HG03159 (cell line): ENCODE data around the gene CEBPA.

Experiments used
- ATAC-seq: cut with Tn5 transposase; IDR thresholded peaks from one replicate; pipeline ENCODE4 v1.9.1; 2021; ENCODE audit warnings: mild to moderate bottlenecking, moderate library complexity; ENCODE audit not compliant: unreplicated experiment

Gene CEBPA

GRCh38 chr19:33302175-33302973 lies at the start of gene CEBPA:
Gene CEBPA, minus strand, starts transcription at chr19:33302534. Its CDS starts 120 bp downstream, at chr19:33302414.
- peak; percentile 89 for ATAC-seq

GRCh38 chr19:33350538-33351309 lies 48.4 kb upstream of the CEBPA start:
- no peak for ATAC-seq

DNA sequence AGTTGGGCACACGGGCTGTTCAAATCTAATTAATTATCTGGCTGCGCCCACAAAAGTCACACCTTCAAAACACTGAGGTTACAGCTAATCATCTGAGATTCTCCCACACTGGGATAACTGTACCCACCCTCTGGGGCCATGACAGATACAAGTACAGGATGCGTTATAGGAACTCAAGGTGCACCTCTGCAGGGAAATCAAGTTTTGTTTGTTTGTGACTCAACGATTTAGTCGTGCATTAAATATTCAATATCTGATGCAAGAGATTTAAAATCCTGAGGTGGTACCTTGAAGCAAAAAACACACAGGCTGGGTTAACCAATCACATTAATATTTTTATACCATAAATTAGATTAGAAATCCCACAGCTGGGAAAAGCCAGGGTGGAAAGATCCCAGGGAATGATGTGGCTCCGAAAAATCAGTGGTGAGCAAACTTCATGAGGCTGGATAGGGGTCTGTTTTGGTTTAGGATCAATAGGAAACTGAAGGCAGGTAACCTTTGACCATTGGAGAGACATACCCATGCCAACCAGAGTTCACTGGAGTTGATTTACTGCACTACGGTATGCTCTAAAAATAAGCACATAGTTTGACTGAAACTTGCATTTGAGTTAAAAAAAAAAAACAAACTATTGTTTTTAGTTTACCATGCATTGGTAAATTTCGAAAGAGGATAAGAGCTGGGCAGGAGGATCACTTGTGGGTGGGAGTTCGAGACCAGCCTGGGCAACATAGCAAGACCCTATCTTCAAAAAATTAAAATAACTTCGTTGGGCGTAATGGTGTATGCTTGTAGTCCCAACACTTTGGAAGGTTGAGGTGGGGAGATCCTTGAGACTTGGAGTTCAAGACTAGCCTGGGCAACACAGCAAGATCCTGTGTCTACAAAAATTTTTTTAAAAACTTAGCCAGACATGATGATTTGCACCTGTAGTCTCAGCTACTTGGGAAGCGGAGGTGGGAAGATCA lies 47.3 kb upstream of the CEBPA start:
- ATAC-seq: no peak

DNA sequence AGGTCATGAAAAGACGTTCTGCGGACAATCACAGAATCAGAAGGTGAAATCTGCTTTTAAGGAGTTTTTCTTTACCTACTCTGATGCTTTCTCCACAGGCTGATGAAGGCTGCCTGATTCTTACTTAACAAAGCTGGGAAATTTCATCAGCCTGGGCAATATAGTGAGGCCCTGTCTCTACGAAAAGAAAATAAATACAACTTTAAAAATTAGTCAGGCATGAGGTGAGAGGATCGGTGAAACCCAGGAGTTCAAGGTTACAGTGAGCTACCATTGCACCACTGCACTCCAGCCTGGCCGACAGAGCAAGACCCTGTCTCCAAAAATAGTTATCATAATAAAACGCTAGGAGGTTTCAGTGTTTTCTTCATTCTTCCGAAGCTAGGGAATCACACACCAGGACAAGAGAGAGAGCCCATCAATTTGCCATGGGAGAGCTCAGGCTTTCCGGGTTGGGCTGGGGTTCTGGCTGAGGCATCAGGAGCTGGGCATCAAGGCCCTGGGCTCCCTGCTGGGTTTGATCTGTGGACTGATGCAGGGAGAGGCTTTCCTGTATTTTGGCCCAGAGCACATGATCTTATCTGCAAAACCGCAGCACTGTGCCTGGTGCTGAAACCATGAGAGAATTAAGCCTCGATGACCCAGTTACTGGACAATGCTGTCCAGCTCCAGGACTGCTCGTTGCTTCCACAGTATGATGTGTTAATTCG lies 46.1 kb upstream of the CEBPA start:
- ATAC-seq: no peak

- no peak for ATAC-seq
Observed at GRCh38 chr19:33347300-33347699, 45.0 kb upstream of the CEBPA start.

DNA sequence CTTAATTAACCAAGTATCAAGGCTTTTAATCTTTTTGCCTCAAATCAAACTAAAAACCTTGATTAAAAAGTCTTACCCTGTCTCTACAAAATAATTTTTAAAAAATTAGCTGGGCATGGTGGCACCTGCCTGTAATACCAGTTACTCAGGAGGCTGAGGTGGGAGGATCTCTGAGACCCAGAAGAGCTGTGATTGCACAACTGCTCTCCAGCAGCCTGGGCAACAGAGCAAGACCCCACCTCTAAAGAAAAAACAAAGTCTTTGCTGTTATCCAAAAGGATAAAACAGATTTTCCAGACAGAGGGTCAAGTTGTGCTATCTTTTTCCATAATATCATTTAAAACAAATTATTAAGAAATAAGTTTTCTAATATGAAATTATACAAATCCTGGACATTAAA lies 44.3 kb upstream of the CEBPA start:
- no peak for ATAC-seq

- no peak for ATAC-seq
Observed at GRCh38 chr19:33345163-33345562, 42.8 kb upstream of the CEBPA start.

GRCh38 chr19:33344573-33344925 lies 42.2 kb upstream of the CEBPA start:
- ATAC-seq: no peak

GRCh38 chr19:33343859-33344572 lies 41.7 kb upstream of the CEBPA start:
- no peak for ATAC-seq

GRCh38 chr19:33343301-33343700 lies 41.0 kb upstream of the CEBPA start:
- no peak for ATAC-seq

DNA sequence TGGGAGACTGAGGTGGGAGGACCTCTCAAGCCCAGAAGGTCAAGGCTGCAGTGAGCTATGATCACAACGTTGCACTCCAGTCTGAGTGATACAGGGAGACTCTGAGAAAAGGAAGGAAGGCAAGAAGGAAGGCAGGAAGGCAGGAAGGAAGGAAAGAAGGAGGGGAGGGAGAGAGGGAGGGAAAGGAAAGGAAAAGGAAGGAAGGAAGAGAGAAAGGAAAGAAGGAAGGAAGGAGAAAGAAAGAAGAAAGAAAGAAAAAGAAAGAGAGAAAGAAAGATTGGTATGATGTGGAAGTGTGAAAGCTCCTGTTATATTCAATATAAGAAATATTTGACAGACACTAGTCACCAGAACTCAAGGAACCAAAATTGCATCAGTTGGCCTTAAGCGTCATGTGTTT lies 38.7 kb upstream of the CEBPA start:
- no peak for ATAC-seq

DNA sequence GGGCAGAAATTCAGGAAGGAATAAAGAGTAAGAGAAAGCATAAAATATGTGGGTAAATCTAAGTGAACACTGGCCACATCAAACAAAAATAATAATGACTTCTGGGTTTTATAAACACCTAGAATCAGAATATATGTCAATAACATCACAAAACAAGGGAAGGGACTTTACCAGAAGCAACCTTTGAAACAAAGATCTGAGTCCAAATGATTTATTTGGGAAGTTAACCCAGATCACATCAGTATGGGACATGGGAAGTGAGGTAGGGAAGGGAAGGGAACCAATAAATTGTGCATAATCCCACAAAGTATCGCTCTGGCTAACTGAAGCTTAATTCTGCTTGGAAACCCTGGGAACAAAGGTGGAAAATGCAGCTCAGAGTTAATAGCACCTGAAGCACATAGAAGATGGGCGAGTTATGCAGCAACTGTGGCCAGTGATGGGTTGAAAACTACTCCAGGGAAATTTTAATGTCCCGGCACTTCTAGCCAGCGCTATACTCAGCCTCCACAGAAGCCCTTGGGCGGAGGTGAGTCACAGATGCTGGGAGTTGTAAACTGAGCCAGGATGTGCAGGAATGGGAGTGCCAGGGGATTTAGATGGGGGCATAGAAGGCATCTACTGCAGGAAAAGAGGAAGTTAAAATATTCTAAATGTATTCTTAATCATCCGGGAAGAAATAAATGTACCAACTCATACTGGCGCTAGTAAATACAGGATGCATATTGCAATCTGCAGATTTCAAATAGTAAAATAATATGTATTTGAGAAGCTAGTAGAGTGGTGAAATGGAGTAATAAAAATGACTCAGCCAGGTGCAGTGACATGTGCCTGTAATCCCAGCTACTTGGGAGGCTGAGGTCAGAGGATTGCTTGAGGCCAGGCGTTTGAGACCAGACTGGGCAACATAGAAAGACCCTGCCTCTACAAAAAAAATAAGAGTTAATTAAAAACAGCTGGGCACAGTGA lies 37.0 kb upstream of the CEBPA start:
- ATAC-seq: no peak

DNA sequence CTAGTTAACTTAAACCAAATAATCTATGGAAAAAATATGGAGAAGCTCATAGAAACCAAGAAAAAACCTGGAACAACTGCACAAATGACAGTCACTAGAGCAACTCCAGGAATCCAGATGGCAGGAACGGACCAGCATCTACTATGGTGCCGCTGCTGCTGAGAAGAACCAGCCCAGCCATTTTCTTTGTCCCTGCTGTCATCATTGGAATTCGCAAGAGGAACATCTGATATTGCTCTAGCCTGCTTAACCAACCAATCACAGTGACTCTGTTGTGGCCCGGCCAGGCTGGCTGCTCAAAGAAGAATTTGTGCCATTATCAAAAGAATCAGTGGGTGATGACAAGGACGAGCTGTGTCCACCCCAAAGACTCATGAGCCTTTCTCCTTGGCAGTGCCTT lies 33.1 kb upstream of the CEBPA start:
- ATAC-seq: no peak

GRCh38 chr19:33334271-33334670 lies 31.9 kb upstream of the CEBPA start:
- ATAC-seq: no peak

GRCh38 chr19:33333642-33334041 lies 31.3 kb upstream of the CEBPA start:
- ATAC-seq: no peak

- no peak for ATAC-seq
Observed at GRCh38 chr19:33333151-33333550, 30.8 kb upstream of the CEBPA start.

DNA sequence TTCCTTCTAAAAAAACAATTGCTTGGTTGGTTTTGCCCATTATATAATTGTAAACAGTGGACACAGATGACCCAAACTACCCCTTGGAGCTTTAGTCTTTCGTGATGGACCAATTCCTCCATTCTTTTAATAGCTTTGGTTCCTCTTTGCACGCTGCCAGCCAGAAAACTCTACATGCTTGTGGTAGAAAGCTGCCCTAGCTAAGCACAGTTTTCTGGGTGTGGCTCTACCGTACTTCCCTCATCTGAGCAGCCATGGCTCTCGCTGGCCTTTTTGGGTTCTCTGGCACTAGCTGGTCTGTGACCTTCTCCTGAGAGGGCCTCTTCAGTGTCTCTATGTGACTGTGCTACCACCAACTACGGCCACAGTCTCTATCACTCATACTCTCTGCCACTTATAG lies 29.9 kb upstream of the CEBPA start:
- ATAC-seq: no peak

- no peak for ATAC-seq
Observed at GRCh38 chr19:33329736-33330135, 27.4 kb upstream of the CEBPA start.

DNA sequence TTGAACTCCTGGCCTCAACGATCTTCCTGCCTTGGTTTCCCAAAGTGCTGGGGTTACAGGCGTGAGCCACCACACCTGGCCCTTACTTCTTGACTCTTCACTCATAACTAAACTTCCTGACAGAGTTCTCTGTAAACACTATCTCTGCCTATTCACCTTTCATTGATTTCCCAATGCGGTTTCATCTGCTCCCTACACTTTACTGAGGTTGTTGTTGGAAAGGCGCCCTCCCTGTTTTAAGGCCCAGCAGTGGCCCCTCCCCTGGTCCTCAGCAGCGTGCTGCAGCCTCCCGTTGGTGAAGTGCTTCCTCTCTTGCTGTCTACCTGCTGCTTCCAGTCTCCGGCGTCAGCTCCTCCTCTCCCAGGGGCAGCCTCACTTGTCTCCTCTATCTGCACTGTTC lies 26.7 kb upstream of the CEBPA start:
- no peak for ATAC-seq
